AG10803 (cell line): Measurements from ENCODE around the gene INSYN1.

Experiments
- DNase-seq: peaks from one replicate; pipeline ENCODE4 v3.0.0; 2010; ENCODE audit warnings: low read depth
- H3K4me3 ChIP-seq: 2 replicates; pipeline ENCODE4 v1.5.1; 2011; ENCODE audit warnings: mild to moderate bottlenecking, low read length, control low read depth
- TF ChIP-seq, protein P1 (sequence below): conservative IDR thresholded peaks from 2 replicates; pipeline ENCODE4 v1.5.1; 2011; ENCODE audit warnings: mild to moderate bottlenecking, low read length, control low read depth, inconsistent platforms

The INSYN1 gene

DNA sequence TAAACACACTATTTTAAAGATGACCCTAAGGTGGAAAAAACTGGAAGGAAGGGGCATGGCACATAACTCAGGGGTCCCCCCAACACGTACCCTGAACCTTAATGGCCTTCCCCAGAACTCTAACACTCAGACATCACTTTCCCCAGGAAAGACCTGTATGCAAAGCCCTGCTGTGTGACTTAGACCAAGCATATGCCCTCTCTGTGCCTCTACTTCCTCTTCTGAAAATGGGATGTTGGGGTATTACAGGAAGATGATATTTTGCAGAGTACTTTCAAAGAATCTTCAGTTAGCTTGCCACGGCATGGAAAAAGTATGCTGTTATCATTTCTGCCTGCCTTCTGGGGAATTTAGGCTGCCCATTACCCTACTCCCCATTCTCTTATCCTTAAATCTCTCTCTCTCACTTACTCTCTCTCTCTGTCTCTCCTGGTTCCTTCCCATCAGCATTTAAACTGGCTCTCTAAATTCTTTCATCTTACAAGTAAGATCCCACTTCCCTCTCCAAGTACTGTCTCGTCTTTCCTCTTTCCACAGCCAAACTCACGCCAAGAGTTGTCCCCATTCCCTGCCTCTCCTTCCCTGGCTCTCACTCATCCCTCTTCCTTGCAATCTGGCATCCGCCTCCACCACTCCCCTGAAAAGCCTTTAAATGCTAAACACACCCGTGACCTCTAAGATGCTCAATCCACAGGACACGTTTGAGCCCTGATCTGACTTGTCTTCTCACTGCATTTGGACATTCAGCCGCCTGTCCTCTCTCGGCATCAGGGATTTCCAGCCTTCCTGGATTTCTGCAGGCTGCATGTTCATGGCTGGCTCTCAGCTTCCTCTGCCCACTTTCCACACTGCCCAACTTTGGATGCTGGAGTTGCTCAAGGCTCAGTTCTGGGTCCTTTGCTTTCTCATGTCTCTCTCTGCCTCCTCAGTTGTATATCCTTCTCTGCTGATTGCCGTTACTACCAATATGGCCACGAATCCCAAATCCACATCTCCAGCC is 7.5 kb upstream of the INSYN1 start:
- H3K4me3 ChIP-seq, result no peak overlapping the region
- TF ChIP-seq, protein P1, sequence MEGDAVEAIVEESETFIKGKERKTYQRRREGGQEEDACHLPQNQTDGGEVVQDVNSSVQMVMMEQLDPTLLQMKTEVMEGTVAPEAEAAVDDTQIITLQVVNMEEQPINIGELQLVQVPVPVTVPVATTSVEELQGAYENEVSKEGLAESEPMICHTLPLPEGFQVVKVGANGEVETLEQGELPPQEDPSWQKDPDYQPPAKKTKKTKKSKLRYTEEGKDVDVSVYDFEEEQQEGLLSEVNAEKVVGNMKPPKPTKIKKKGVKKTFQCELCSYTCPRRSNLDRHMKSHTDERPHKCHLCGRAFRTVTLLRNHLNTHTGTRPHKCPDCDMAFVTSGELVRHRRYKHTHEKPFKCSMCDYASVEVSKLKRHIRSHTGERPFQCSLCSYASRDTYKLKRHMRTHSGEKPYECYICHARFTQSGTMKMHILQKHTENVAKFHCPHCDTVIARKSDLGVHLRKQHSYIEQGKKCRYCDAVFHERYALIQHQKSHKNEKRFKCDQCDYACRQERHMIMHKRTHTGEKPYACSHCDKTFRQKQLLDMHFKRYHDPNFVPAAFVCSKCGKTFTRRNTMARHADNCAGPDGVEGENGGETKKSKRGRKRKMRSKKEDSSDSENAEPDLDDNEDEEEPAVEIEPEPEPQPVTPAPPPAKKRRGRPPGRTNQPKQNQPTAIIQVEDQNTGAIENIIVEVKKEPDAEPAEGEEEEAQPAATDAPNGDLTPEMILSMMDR, result no peak
- no peak for DNase-seq

DNA sequence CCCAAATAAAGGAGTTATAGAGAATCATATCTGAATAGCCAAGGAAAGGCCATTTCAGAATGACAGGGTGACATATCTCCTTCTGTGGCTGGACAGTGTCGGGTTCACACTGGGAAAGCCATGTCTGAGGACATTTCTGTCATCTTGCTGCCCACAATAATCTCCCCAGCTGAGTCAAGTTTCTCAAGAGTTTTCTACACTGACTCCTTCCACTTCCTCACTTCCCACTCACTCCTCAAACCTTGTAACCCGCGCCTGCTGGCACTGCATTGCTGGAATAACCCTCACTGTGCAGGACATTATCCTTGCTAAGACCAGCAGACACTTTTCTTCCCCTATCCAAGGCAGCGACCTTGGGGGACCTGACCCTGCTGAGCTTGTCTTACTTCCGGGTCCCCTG is 5.3 kb upstream of the INSYN1 start:
- TF ChIP-seq, protein P1, result no peak
- H3K4me3 ChIP-seq, result no peak overlapping the region
- no peak for DNase-seq

DNA sequence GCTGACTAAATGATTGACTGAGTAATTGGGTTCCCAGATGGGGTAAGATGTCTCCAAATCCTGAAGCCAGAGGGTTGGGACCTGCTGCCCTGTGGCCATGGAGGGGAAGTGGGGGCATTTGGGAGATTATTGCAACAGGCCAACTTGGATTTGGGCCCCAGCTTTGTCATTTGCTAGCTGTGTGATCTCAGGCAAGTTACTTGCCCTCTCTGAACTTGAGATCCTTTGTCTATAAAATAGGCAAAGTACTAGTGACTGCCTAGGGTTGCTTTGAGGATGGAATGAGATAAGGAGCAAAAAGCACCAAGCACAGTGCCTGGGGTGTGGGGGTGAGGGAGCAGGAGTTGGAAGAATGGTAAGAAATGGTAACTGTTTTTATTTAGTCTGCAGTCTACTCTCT is 4.4 kb upstream of the INSYN1 start:
- no peak overlapping the region for H3K4me3 ChIP-seq
- TF ChIP-seq, protein P1, result no peak
- DNase-seq, result no peak

DNA sequence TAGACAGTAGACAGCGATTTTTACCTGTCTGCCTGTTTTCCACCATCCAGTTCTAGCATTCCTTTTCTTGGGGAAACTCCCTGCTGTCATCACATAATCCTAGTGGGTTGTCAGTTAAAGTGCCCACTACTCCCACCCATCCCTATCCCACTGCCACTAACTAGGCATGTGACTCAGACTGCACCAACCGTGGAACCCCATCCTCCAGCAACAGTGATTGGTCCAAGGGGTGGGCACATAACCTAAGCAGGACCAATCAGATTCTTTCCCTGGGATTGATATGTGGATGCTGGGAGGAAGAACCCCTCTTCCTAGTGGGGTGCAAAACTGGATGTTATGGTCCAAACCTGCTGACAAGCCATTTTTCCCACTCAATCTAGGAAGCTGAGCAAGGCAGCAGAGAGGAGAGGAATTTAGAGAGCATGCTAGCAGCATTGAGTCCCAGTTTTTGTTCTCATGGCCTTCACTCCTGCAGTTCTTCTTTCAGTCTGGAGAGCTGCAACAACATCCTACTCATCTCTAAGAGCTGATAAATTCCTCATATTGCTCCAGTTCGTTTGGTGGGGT is 3.9 kb upstream of the INSYN1 start:
- DNase-seq, result no peak
- no peak overlapping the region for H3K4me3 ChIP-seq
- TF ChIP-seq, protein P1, result no peak

DNA sequence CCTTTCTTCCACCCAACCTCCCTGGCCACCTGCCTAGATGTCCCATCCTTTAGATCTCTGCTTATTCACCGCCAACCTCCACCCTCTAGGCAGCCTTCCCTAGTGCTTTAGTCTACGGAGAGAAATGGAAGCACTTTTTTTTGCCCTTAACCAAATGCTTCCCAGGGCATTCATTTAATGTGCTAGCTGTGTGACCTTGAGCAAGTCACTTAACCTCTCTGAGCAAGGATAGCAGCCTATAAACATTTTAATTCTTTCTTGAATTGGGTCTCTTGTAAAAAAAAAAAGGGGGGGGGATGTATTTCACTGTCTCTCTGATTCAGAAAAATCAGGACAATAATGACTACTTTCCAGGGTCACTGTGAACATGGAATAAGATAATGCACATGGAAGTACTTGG is 3.2 kb upstream of the INSYN1 start:
- no peak for DNase-seq
- no peak overlapping the region for H3K4me3 ChIP-seq
- TF ChIP-seq, protein P1, result no peak

DNA sequence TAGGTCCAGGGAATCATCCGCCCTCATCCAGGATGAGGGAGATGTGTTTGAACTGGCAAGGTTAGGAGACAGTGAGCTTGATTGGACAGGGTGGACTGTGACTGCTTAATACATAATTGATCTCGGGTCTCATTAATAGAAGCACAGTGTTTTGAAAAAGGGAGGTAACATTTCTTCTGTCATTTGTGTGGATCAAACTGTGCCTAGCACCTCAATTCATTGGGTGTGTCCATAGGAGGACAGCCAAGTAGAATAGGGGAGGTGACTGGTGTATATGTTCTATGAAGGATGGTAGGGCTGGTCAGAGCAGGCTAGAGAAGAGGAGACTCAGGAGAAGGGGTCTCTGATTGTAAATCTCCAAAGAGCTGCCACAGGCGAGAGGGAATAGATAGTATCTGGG is 2.8 kb upstream of the INSYN1 start:
- no peak overlapping the region for H3K4me3 ChIP-seq
- TF ChIP-seq, protein P1, result no peak
- DNase-seq, result no peak

DNA sequence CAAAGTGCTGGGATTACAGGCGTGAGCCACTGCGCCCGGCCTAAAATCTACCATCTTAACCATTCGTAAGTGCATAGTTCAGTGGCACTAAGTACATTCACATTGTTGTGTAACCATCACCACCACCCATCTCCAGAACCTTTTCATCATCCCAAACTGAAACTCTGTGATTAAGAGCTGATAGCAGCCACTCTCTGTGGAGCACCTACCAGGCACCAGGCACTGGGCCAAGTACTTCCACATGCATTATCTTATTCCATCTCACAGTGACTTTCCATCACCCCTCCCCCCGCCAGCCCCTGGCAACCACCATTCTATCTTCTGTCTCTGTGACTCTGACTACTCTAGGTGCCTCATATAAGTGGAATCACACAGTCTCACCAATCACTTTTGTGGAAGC is 2.3 kb upstream of the INSYN1 start:
- DNase-seq, result no peak
- H3K4me3 ChIP-seq, result no peak overlapping the region
- TF ChIP-seq, protein P1, result no peak
